Activated CD4-positive, alpha-beta T cell treated with anti-CD3 and anti-CD28 coated beads, Interleukin-2, amount 50 U/mL, for 24 hours (primary cell): Measurements from ENCODE around the gene ERC1.
"Not testable (repeated sequence)": the region's sequence is repeated elsewhere in the genome, so short reads cannot be mapped to it uniquely, and the experiment has no call there.

Source experiments
- DNase-seq, 2 donors: peaks; one replicate each; pipeline ENCODE4 v3.0.0-alpha.2; 2020; ENCODE audit warnings: low read depth in 1 of 2, low spot score in 1 of 2

Gene ERC1

GRCh38 chr12:1022032-1022970 lies 31.3 kb downstream of the ERC1 start:
- no peak for DNase-seq

DNA sequence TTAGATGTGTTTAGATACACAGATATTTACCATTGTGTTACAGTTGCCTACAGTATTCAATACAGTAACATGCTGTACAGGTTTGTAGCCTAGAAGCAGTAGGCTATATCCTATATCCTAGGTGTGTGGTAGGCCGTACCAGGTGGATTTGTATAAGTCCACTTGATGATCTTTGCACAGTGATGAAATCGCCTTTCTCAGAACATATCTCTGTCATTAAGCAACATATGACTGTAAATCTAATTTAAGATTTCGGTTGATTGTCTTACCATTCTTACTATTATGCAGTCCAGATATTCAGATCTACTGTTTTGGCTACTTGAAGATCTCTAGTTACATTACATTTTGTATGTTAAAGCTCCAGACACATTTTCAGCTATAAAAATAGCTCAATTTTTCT lies 39.8 kb downstream of the ERC1 start:
- no peak for DNase-seq

- no peak for DNase-seq
These were observed 43.2 kb downstream of the ERC1 start for GRCh38 chr12:1034243-1034642.

- DNase-seq, result no peak
These were observed 43.9 kb downstream of the ERC1 start for GRCh38 chr12:1034751-1035457.

DNA sequence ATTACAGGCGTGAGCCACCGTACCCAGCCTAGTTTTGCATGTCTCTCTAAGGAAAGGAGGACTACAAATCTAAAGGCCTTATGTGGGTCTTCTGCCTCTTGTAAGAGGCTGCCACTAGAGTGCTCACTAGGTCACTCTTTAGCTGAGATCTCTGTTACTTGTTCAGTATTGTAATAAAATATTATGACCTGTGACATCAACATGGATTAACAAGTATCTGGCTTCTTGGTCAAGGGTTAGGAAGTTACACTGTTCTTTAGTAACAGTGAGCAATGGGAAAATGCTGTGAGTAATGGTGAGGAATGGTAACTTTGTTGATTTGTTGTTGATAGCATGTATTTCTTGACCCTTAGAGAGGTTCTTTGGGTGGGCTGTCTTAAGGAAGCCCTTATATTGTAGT lies 50.5 kb downstream of the ERC1 start:
- no peak for DNase-seq

DNA sequence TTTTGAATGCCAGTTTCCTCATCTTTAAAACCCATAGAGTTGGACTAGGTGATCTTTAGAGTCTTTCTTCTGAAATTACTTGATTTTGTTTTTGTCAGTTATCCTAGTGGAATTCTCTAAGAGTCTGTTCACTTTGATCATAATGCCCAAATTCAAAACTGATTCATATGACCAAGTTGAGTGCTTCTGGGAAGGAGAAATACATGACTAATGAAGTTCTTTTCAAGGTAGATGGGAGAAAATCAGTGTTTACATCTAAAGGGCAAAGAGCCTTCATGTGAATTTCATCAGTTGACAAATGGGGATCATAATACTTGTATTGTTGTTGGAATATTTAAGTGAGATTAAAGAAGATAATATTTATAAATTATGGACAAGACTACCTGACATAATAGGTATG lies 53.2 kb downstream of the ERC1 start:
- DNase-seq, result no peak

DNA sequence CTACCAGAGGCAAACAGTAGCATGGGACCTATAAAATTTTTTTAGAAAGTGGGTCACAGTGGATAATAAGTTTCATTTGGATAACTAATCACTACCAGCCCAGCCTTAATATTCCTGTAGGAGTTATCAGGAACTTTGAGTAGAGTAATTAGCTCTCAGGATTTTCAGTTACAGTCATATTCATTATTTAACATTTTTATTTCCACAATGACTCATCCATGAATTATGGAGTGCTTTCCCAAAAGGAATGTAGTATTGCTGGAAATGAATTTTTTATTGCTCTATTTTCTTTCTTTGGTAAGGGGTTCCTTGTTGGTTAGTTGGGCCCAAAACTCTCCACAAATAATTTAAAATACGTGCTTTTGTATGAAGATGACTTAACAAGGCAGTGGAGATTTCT lies 53.7 kb downstream of the ERC1 start:
- no peak for DNase-seq

DNA sequence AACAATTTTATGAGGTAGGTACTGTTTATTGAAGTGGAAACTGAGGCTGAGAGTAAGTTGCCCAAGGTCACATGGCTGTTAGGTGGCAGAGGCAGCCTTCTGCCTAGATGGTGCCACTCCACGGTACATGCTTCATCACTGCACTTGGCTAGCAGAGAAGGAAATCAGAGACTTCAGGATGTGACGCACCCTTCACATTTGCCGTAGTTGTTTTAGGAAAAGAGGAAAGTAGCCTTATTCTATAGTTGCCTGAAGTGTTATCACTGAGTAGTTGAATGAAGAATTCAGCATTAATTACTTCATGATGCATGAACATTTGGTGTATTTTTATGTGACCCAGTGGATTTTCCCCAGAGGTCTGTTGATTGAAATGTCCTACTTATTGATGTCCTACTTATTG lies 55.7 kb downstream of the ERC1 start:
- DNase-seq, result no peak

- no peak for DNase-seq
These were observed 57.1 kb downstream of the ERC1 start for GRCh38 chr12:1047898-1048660.

DNA sequence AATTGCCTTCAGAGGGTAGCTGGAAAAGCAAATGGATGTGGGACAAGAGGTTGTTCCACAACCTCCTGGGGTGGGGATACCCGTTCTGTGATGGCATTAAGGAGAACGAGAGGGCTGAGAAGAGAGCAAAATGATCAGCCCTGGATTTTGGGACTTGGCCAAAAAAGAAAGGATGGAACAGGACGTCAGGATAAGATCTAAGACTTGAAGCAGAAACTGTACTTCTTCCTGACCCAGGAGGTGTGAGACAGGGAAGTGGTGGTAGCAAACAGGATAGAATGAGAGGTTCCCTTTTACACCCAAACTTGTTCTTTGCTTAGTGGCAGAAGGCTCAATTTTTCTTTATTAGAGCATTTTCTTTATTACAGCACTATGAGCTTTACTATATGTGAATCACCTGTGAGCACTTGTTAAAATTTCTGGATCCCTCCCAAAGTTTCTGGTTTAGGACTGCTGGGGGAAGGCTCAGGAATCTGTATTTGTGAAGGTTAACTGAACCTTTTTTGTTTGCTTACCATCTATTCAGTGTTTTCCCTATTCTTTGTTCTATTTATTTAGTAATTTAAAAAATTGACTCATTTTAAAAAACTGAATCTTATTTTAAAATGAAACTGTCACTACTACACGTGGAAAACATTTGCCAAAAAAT lies 59.2 kb downstream of the ERC1 start:
- no peak for DNase-seq

DNA sequence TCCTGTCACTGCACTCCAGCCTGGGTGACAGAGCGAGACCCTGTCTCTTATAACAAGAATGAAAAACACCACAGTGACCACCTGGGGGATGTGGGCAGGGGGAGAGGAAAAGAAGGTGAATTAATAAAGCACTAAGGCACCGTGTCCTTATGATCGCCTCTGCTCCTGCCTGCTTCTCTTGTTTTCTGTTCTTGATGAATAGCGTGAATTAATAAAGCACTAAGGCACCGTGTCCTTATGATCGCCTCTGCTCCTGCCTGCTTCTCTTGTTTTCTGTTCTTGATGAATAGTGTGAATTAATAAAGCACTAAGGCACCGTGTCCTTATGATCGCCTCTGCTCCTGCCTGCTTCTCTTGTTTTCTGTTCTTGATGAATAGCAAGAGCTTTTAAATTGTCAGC lies 60.6 kb downstream of the ERC1 start:
- DNase-seq, result not testable (repeated sequence)

- no peak for DNase-seq
These were observed 62.7 kb downstream of the ERC1 start for GRCh38 chr12:1053690-1054089.

DNA sequence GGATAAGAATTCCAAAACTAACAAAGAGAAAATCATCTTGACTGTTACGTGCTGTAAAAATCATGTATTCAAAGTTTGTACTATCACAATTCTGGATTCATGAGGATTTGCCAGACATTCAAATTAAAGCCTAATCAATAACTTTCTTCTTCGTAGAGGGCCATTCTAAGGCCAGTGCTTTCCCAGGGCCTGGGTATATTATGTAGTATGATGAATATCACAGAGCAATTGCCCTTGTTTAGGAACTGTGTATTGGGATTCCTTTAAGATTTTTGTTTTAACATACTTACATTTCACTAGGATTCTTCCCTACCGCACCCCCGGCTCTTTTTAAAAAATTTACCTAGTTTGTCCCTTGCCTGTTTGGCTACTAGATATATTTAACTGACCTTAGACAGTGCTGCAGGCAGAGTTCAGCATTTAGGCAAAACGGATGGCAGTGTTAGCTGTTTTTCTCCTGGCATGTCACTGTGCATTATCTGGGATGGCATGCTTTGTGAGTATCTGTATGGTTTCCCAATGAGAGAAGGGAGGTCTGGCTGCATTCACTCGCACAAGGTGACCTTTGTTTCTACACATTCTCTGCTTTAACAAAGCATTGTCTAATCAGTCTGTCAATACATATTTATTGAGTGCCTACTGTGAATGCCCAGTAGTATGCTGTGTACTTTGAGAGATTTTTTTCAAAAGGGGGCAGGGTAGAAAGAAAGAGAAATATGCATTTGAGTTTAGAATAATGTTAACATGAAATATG lies 63.3 kb downstream of the ERC1 start:
- DNase-seq, result no peak

GRCh38 chr12:1056390-1056789 lies 65.4 kb downstream of the ERC1 start:
- DNase-seq, result no peak

- no peak for DNase-seq
These were observed 67.4 kb downstream of the ERC1 start for GRCh38 chr12:1058423-1058822.

- no peak for DNase-seq
These were observed 68.1 kb downstream of the ERC1 start for GRCh38 chr12:1059162-1059561.

GRCh38 chr12:1063852-1064251 lies 72.8 kb downstream of the ERC1 start:
- no peak for DNase-seq

DNA sequence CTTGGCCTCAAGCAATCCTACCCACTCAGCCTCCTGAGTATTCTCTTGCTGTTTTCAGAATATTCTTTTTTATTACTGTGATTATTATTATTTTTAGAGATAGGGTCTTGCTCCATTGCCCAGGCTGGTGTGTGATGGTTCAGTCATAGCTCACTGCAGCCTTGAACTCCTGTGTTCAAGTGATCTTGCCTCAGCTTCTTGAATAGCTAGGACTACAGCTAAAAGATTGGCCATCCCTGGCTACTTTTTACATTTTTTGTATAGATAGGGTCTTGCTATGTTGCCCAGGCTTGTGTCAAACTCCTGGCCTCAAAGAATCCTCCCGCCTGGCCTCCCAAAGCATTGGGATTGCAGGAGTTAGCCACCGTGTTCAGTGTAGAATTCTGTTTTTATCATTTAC lies 73.3 kb downstream of the ERC1 start:
- no peak for DNase-seq

DNA sequence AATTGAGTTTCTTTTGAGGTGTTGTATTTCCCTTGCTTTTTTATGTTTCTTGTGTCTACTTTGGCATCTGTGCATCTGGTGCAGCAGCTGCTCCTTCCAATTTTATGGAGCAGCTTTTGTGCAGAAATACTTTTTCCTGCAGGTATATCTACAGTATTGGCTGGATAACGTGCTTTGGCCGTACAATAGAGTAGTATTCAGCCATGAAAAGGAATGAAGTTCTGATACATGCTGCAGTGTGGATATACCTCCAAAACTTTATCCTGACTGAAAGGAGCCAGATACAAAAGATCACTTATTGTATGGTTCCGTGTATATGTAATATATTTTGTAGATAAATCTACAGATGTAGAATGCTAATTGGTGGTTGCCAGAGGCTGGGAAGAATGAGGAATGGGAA lies 74.6 kb downstream of the ERC1 start:
- DNase-seq, result no peak

DNA sequence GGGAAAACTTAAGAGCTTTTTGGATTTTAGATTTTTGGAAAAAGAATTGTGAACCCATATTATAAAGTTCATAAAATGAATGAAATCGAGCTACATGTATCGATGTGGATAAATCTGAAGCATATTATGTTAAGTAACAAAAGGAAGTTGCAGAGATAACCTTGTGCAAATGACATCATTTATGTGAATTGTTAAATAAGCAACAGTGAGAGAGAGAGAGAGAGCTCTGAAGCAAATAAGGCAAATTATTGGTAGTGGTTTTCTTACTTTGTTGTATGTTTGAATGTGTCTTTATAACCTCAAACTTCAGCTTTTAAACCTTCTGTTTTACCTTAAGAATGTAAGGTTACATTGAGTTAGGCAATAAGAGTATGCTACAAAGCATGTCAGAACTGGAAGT lies 78.8 kb downstream of the ERC1 start:
- DNase-seq, result no peak

DNA sequence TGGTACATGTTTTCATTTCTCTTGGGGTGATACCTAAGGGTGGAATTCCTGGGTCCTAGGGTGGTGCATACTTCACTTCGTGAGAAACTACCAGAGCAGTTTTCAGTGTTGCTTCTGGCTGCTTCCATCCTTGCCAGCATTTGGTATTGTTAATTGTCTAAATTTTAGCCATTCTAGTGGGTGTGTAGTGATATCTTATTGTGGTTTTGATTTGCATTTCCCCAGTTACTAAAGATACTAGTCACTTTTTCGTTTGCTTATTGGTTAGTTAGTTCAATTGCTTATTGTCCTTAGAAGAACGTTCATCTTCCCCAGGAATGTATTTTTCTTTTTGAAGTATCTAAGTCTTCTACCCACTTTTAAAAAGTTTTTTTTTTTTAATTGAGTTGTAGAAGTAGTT lies 80.2 kb downstream of the ERC1 start:
- DNase-seq, result no peak
